H9 (cell line): ENCODE measurements around the gene MBP. TPM values are rescaled to one million over a fixed set of nuclear protein-coding genes. Genes with fewer than 3 reads are reported as not detected.

Experiments used
- DNase-seq: peaks from one replicate; pipeline ENCODE4 v3.0.0-alpha.2; 2017
- H2AFZ ChIP-seq: one replicate; pipeline ENCODE4 v1.6.1; 2013; ENCODE audit warnings: mild to moderate bottlenecking, low read length, control low read depth, moderate library complexity
- H2AK5ac ChIP-seq: 2 replicates; pipeline ENCODE4 v1.6.1; 2013; ENCODE audit warnings: low read length, control low read depth, mixed read lengths; ENCODE audit not compliant: insufficient read length
- H2BK120ac ChIP-seq: one replicate; pipeline ENCODE4 v1.6.1; 2013; ENCODE audit warnings: low read depth, mild to moderate bottlenecking, low read length, control low read depth, inconsistent platforms; ENCODE audit not compliant: poor library complexity, severe bottlenecking
- H2BK12ac ChIP-seq: 2 replicates; pipeline ENCODE4 v1.6.1; 2013; ENCODE audit warnings: low read length, control low read depth, mixed read lengths, low read depth; ENCODE audit not compliant: insufficient read length
- H2BK15ac ChIP-seq: 2 replicates; pipeline ENCODE4 v1.6.1; 2013; ENCODE audit warnings: low read depth, low read length, control low read depth
- H2BK20ac ChIP-seq: one replicate; pipeline ENCODE4 v1.6.1; 2013; ENCODE audit warnings: low read depth, mild to moderate bottlenecking, low read length, control low read depth, inconsistent platforms; ENCODE audit not compliant: poor library complexity, severe bottlenecking
- H2BK5ac ChIP-seq: 2 replicates; pipeline ENCODE4 v1.6.1; 2013; ENCODE audit warnings: low read length, control low read depth, mixed read lengths; ENCODE audit not compliant: insufficient read length
- H3K14ac ChIP-seq: 2 replicates; pipeline ENCODE4 v1.6.1; 2013; ENCODE audit warnings: low read length, control low read depth; ENCODE audit not compliant: insufficient read depth
- H3K18ac ChIP-seq: 2 replicates; pipeline ENCODE4 v1.6.1; 2013; ENCODE audit warnings: low read depth, mild to moderate bottlenecking, mixed read lengths, low read length, control low read depth; ENCODE audit not compliant: insufficient read length
- H3K23ac ChIP-seq: 2 replicates; pipeline ENCODE4 v1.6.1; 2013; ENCODE audit warnings: low read length, control low read depth, mixed read lengths, low read depth; ENCODE audit not compliant: insufficient read length
- H3K23me2 ChIP-seq: 2 replicates; pipeline ENCODE4 v1.6.1; 2013; ENCODE audit warnings: low read depth, mild to moderate bottlenecking, mixed read lengths, low read length, control low read depth; ENCODE audit not compliant: insufficient read length, poor library complexity, severe bottlenecking
- H3K27ac ChIP-seq: 2 replicates; pipeline ENCODE4 v1.5.1; 2013; ENCODE audit warnings: low read length, control low read depth, mixed read lengths, low read depth; ENCODE audit not compliant: insufficient read length
- H3K27me3 ChIP-seq: 2 replicates; pipeline ENCODE4 v1.6.1; 2013; ENCODE audit warnings: low read length, control low read depth, inconsistent platforms; ENCODE audit not compliant: insufficient read depth
- H3K4ac ChIP-seq: 2 replicates; pipeline ENCODE4 v1.6.1; 2013; ENCODE audit warnings: low read depth, mild to moderate bottlenecking, control low read depth, inconsistent platforms, low read length, moderate library complexity
- H3K4me1 ChIP-seq: 2 replicates; pipeline ENCODE4 v1.6.1; 2013; ENCODE audit warnings: low read length, control low read depth, inconsistent platforms; ENCODE audit not compliant: insufficient read depth
- H3K4me2 ChIP-seq: 2 replicates; pipeline ENCODE4 v1.6.1; 2013; ENCODE audit warnings: low read length, control low read depth, mixed read lengths; ENCODE audit not compliant: insufficient read length, insufficient read depth
- H3K56ac ChIP-seq: 2 replicates; pipeline ENCODE4 v1.6.1; 2013; ENCODE audit warnings: low read depth, mild to moderate bottlenecking, mixed read lengths, low read length, control low read depth; ENCODE audit not compliant: insufficient read length
- H3K79me1 ChIP-seq: 2 replicates; pipeline ENCODE4 v1.6.1; 2013; ENCODE audit warnings: low read depth, mild to moderate bottlenecking, moderate library complexity, low read length, control low read depth, inconsistent platforms; ENCODE audit not compliant: insufficient read depth, poor library complexity, severe bottlenecking
- H3K79me2 ChIP-seq: 2 replicates; pipeline ENCODE4 v1.6.1; 2013; ENCODE audit warnings: low read length, control low read depth, inconsistent platforms; ENCODE audit not compliant: insufficient read depth
- H3K9ac ChIP-seq: 2 replicates; pipeline ENCODE4 v1.6.1; 2013; ENCODE audit warnings: low read length, control low read depth, mixed read lengths; ENCODE audit not compliant: insufficient read length; ENCODE audit errors: extremely low read depth
- H3K9me3 ChIP-seq: one replicate; pipeline ENCODE4 v1.6.1; 2013; ENCODE audit warnings: low read depth, low read length, inconsistent platforms; ENCODE audit not compliant: control insufficient read depth
- H3T11ph ChIP-seq: one replicate; pipeline ENCODE4 v1.6.1; 2013; ENCODE audit warnings: mild to moderate bottlenecking, low read length, control low read depth, inconsistent platforms
- H4K20me1 ChIP-seq: one replicate; pipeline ENCODE4 v1.6.1; 2013; ENCODE audit not compliant: control insufficient read depth, insufficient read length, insufficient read depth
- H4K5ac ChIP-seq: 2 replicates; pipeline ENCODE4 v1.6.1; 2013; ENCODE audit warnings: low read depth, mild to moderate bottlenecking, mixed read lengths, low read length, control low read depth; ENCODE audit not compliant: insufficient read length
- H4K8ac ChIP-seq: replicated peaks from 2 replicates; pipeline ENCODE4 v1.6.1; 2013; ENCODE audit warnings: low read length, control low read depth, mixed read lengths, low read depth; ENCODE audit not compliant: insufficient read length
- H4K91ac ChIP-seq: 2 replicates; pipeline ENCODE4 v1.6.1; 2013; ENCODE audit warnings: low read depth, mild to moderate bottlenecking, moderate library complexity, mixed read lengths, low read length, control low read depth; ENCODE audit not compliant: insufficient read length
- H3K27ac Mint-ChIP-seq, 3 experiments: 2 replicates in 2 of 3; 3 replicates in 1 of 3; pipeline ENCODE4 v1.8.0; 2020 to 2021; ENCODE audit warnings: mixed read lengths in 3 of 3, mild to moderate bottlenecking in 1 of 3, moderate library complexity in 1 of 3
- H3K27me3 Mint-ChIP-seq: 2 replicates; pipeline ENCODE4 v1.8.0; 2021; ENCODE audit warnings: low read depth, mild to moderate bottlenecking, moderate library complexity, mixed read lengths
- H3K36me3 Mint-ChIP-seq, 3 experiments: 2 replicates in 2 of 3; 3 replicates in 1 of 3; pipeline ENCODE4 v1.8.0; 2020 to 2021; ENCODE audit warnings: low read depth in 3 of 3, mixed read lengths in 3 of 3; ENCODE audit not compliant: insufficient read depth in 1 of 3
- H3K4me1 Mint-ChIP-seq, 2 experiments: 2 replicates each; pipeline ENCODE4 v1.8.0; 2020; ENCODE audit warnings: mixed read lengths in 2 of 2
- H3K4me3 Mint-ChIP-seq, 2 experiments: 2 replicates in 1 of 2; 3 replicates in 1 of 2; pipeline ENCODE4 v1.8.0; 2020 to 2021; ENCODE audit warnings: mild to moderate bottlenecking in 2 of 2, mixed read lengths in 2 of 2, moderate library complexity in 1 of 2
- H3K9me3 Mint-ChIP-seq, 2 experiments: 2 replicates in 1 of 2; 3 replicates in 1 of 2; pipeline ENCODE4 v1.8.0; 2020; ENCODE audit warnings: mild to moderate bottlenecking in 2 of 2, mixed read lengths in 2 of 2, moderate library complexity in 1 of 2
- WGBS: extraction: QIAGEN DNeasy Blood & Tissue Kit; methylation state at CpG from one replicate; pipeline ENCODE4 v1.1.7; 2013; ENCODE audit warnings: missing lambda C conversion rate, low lambda C conversion rate, mixed read lengths; ENCODE audit not compliant: insufficient read length; ENCODE audit errors: extremely low coverage; 5-methylcytosine and 5-hydroxymethylcytosine counted together
- total RNA-seq: library from RNA; stranded (reverse); gene quantifications from 2 replicates; pipeline ENCODE4 v1.2.1, GENCODE V29; 2021
- TF ChIP-seq, protein P1 (sequence below): fragments of 200-600 bp; sonication (generic); conservative IDR thresholded peaks from 3 replicates; pipeline ENCODE4 v1.8.0; 2021; ENCODE audit warnings: antibody characterized with exemption, mild to moderate bottlenecking

Gene MBP
- total RNA-seq, 1 experiment from 2014 or later = 8.6 TPM

DNA sequence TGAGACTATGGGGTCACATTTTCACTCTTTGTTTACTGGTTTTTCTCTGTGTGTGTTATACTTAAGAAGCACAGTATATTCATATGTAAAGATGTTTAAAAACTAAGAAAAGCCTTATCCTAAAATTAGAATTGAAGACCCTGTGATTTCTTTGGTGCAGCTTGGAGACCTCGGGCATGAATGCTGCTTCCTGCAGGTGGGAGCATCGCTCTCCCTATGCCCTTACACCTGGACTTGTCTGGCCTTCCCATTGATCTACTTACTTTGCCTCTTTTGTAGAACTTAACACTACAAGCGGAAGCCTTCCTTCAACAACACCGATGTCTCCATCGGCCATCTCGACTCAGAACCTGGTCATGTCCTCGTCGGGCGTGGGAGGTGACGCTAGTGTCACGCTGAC, 195.7 kb downstream of the MBP start:
- Mint-ChIP-seq H3K36me3 (peaks cover 8 to 38% (median 26%) of the 10 kb centered on the region in 3 experiments; a peak in 6 of 7 replicates), H3K4me1 (no peaks in the 10 kb centered on the region), H3K27me3 (no peaks in the 10 kb centered on the region), H3K4me3 (no peak overlapping the region), H3K27ac (peak overlapping the region; percentile 7 to 38 (median 35); a peak in 2 of 7 replicates), H3K9me3 (no peaks in the 10 kb centered on the region)
- Histone ChIP-seq H2BK20ac (no peak overlapping the region), H2BK12ac (no peak overlapping the region), H3K4me2 (no peak overlapping the region), H4K8ac (no peak overlapping the region), H2BK15ac (no peak overlapping the region), H3K56ac (no peak overlapping the region), H4K91ac (no peak overlapping the region), H3K4me1 (no peaks in the 10 kb centered on the region), H3T11ph (no peak overlapping the region), H3K27me3 (no peaks in the 10 kb centered on the region), H3K23ac (no peak overlapping the region), H3K23me2 (no peaks in the 10 kb centered on the region), H2AFZ (no peak overlapping the region), H4K20me1 (no peaks in the 10 kb centered on the region), H2AK5ac (no peak overlapping the region), H3K27ac (no peak overlapping the region), H3K9me3 (no peaks in the 10 kb centered on the region), H3K9ac (no peak overlapping the region), H3K14ac (no peak overlapping the region), H3K4ac (no peak overlapping the region), H3K79me1 (no peaks in the 10 kb centered on the region), H3K18ac (no peak overlapping the region), H2BK120ac (no peak overlapping the region), H3K79me2 (no peaks in the 10 kb centered on the region), H2BK5ac (no peak overlapping the region), H4K5ac (no peak overlapping the region)
- TF ChIP-seq, protein P1, sequence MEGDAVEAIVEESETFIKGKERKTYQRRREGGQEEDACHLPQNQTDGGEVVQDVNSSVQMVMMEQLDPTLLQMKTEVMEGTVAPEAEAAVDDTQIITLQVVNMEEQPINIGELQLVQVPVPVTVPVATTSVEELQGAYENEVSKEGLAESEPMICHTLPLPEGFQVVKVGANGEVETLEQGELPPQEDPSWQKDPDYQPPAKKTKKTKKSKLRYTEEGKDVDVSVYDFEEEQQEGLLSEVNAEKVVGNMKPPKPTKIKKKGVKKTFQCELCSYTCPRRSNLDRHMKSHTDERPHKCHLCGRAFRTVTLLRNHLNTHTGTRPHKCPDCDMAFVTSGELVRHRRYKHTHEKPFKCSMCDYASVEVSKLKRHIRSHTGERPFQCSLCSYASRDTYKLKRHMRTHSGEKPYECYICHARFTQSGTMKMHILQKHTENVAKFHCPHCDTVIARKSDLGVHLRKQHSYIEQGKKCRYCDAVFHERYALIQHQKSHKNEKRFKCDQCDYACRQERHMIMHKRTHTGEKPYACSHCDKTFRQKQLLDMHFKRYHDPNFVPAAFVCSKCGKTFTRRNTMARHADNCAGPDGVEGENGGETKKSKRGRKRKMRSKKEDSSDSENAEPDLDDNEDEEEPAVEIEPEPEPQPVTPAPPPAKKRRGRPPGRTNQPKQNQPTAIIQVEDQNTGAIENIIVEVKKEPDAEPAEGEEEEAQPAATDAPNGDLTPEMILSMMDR = peak; percentile 25; the same call in 2 of the 3 replicates
- DNase-seq = no peak
- no CpG with 5 or more reads among the region's 11 CpGs for WGBS
